Liver (tissue), 9 donors: ENCODE results near the gene SUN2. TPM values are rescaled to one million over a fixed set of nuclear protein-coding genes. Genes with fewer than 3 reads are reported as not detected.

ENCODE experiments used
- DNase-seq: peaks from one replicate; pipeline ENCODE4 v3.0.0-alpha.2; 2017; ENCODE audit warnings: low spot score
- H3K27ac ChIP-seq, 2 donors: one replicate each; pipeline ENCODE4 v1.7.0; 2013; ENCODE audit warnings: inconsistent platforms in 2 of 2, low read length in 2 of 2, control low read depth in 1 of 2, low read depth in 1 of 2, mild to moderate bottlenecking in 1 of 2
- H3K27me3 ChIP-seq, 4 donors: one replicate each; pipeline versions ENCODE4 v1.6.1 to v1.7.0; 2013; ENCODE audit warnings: low read length in 3 of 4, inconsistent platforms in 1 of 4, mild to moderate bottlenecking in 1 of 4, moderate library complexity in 1 of 4; ENCODE audit not compliant: control insufficient read depth in 4 of 4, insufficient read depth in 4 of 4
- H3K36me3 ChIP-seq, 4 donors: one replicate each; pipeline versions ENCODE4 v1.6.1 to v1.7.0; 2013; ENCODE audit warnings: low read length in 3 of 4, mild to moderate bottlenecking in 3 of 4, low read depth in 1 of 4, moderate library complexity in 1 of 4; ENCODE audit not compliant: control insufficient read depth in 4 of 4, insufficient read depth in 3 of 4
- H3K4me1 ChIP-seq, 4 donors: one replicate each; pipeline versions ENCODE4 v1.6.1 to v1.7.0; 2013; ENCODE audit warnings: low read length in 3 of 4, mild to moderate bottlenecking in 3 of 4, moderate library complexity in 1 of 4; ENCODE audit not compliant: control insufficient read depth in 4 of 4, insufficient read depth in 4 of 4
- H3K4me3 ChIP-seq, 3 donors: one replicate each; pipeline versions ENCODE4 v1.6.1 to v1.7.0; 2013; ENCODE audit warnings: low read length in 3 of 3, control low read depth in 1 of 3, low read depth in 1 of 3, mild to moderate bottlenecking in 1 of 3
- H3K9ac ChIP-seq, 2 donors: one replicate each; pipeline ENCODE4 v1.7.0; 2013; ENCODE audit warnings: low read length in 2 of 2, mild to moderate bottlenecking in 2 of 2, moderate library complexity in 2 of 2, control low read depth in 1 of 2, low read depth in 1 of 2
- H3K9me3 ChIP-seq, 4 donors: one replicate each; pipeline versions ENCODE4 v1.6.1 to v1.7.0; 2013; ENCODE audit warnings: low read length in 3 of 4; ENCODE audit not compliant: control insufficient read depth in 4 of 4
- ATF3 ChIP-seq: IDR thresholded peaks from 2 replicates; pipeline ENCODE4 v1.6.1; 2016; ENCODE audit warnings: antibody characterized with exemption
- CTCF ChIP-seq: fragments of 150-350 bp; IDR thresholded peaks from 2 replicates; pipeline ENCODE4 v1.5.1; 2017; ENCODE audit warnings: improper control_type of control experiment, low read depth, low read length; ENCODE audit not compliant: missing input control
- EGR1 ChIP-seq, 2 donors: IDR thresholded peaks; 2 replicates each; pipeline ENCODE4 v1.6.1; 2016 to 2018; ENCODE audit warnings: antibody characterized with exemption in 2 of 2, low read depth in 2 of 2
- FOXA1 ChIP-seq: IDR thresholded peaks from 2 replicates; pipeline ENCODE4 v1.6.1; 2016; ENCODE audit warnings: antibody characterized with exemption
- FOXA2 ChIP-seq: IDR thresholded peaks from 2 replicates; pipeline ENCODE4 v1.6.1; 2016; ENCODE audit warnings: antibody characterized with exemption
- GABPA ChIP-seq, 2 donors: IDR thresholded peaks in 1 of 2; conservative IDR thresholded peaks in 1 of 2; 2 replicates each; pipeline ENCODE4 v1.6.1; 2016; ENCODE audit warnings: antibody characterized with exemption in 2 of 2, mild to moderate bottlenecking in 1 of 2, moderate library complexity in 1 of 2
- HNF4A ChIP-seq, 2 donors: conservative IDR thresholded peaks; 2 replicates each; pipeline ENCODE4 v1.6.1; 2016; ENCODE audit warnings: antibody characterized with exemption in 2 of 2, mild to moderate bottlenecking in 2 of 2
- HNF4G ChIP-seq: IDR thresholded peaks from 2 replicates; pipeline ENCODE4 v1.6.1; 2016; ENCODE audit warnings: antibody characterized with exemption
- JUND ChIP-seq, 2 donors: IDR thresholded peaks; 2 replicates each; pipeline ENCODE4 v1.6.1; 2016; ENCODE audit warnings: antibody characterized with exemption in 2 of 2
- NR2F2 ChIP-seq: IDR thresholded peaks from 2 replicates; pipeline ENCODE4 v1.6.1; 2016; ENCODE audit warnings: antibody characterized with exemption
- RAD21 ChIP-seq, 2 donors: IDR thresholded peaks; 2 replicates each; pipeline ENCODE4 v1.6.1; 2016; ENCODE audit warnings: antibody characterized with exemption in 2 of 2, mild to moderate bottlenecking in 2 of 2
- REST ChIP-seq: IDR thresholded peaks from 2 replicates; pipeline ENCODE4 v1.6.1; 2016; ENCODE audit warnings: antibody characterized with exemption, mild to moderate bottlenecking
- YY1 ChIP-seq: IDR thresholded peaks from 2 replicates; pipeline ENCODE4 v1.6.1; 2016; ENCODE audit warnings: antibody characterized with exemption, mild to moderate bottlenecking
- WGBS: extraction: QIAGEN DNeasy Blood & Tissue Kit; methylation state at CpG from one replicate; pipeline ENCODE4 v1.1.7; 2013; 5-methylcytosine and 5-hydroxymethylcytosine counted together
- polyA plus RNA-seq, 2 donors: library from polyadenylated mRNA; stranded (reverse) in 1 of 2; unstranded in 1 of 2; fragments of 200-250 nt in 1 of 2; fragments of >200 nt in 1 of 2; fragmentation: Nextera tagmentation in 1 of 2; extraction: Ambion mirVana in 1 of 2; gene quantifications; one replicate each; pipeline versions ENCODE4 v1.2.1 to v1.2.3, GENCODE V29; 2013 to 2015
- total RNA-seq, 2 donors: library from RNA; depleted of rRNA; stranded (reverse); fragments of >200 nt; gene quantifications; one replicate each; pipeline ENCODE4 v1.2.3, GENCODE V29; 2014
- TF ChIP-seq, protein P1 (sequence below): IDR thresholded peaks from 2 replicates; pipeline ENCODE4 v1.6.1; 2016; ENCODE audit warnings: antibody characterized with exemption
- TF ChIP-seq, protein P2 (sequence below): IDR thresholded peaks from 2 replicates; pipeline ENCODE4 v1.6.1; 2016; ENCODE audit warnings: antibody characterized with exemption
- donor health status: healthy.
- donor health status: healthy.
- donor health status: healthy.
- donor health status: healthy.
- donor health status: healthy.

SUN2 gene
- total and polyA plus RNA-seq, 4 donors: 13.1 to 170 (median 81.5) TPM

DNA sequence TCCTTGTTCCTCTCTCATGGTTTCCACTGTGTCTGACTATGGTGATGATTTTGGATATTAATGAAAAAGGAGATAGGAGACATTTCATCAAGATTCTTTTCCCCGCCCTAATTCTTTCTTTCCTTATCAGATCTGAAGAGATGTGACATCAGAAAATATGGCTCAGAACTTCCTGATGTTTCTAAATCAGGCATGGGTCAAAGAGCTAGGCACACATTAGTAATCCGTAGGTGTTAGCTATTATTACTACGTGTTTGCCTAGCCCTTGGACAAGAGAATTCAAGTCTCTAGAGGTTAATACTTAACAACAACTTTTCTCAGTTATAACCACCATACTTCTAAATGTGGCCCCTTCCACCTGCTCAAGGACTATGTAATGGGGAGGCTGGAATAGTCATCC is 60.9 kb downstream of the SUN2 start:
- Histone ChIP-seq H3K9ac (no peak overlapping the region), H3K27ac (no peak overlapping the region), H3K36me3 (no peaks in the 10 kb centered on the region), H3K4me1 (peaks cover 8 to 32% (median 27%) of the 10 kb centered on the region in 4 donors), H3K27me3 (no peaks in the 10 kb centered on the region), H3K4me3 (no peak overlapping the region), H3K9me3 (no peaks in the 10 kb centered on the region)
- TF ChIP-seq, protein P1, sequence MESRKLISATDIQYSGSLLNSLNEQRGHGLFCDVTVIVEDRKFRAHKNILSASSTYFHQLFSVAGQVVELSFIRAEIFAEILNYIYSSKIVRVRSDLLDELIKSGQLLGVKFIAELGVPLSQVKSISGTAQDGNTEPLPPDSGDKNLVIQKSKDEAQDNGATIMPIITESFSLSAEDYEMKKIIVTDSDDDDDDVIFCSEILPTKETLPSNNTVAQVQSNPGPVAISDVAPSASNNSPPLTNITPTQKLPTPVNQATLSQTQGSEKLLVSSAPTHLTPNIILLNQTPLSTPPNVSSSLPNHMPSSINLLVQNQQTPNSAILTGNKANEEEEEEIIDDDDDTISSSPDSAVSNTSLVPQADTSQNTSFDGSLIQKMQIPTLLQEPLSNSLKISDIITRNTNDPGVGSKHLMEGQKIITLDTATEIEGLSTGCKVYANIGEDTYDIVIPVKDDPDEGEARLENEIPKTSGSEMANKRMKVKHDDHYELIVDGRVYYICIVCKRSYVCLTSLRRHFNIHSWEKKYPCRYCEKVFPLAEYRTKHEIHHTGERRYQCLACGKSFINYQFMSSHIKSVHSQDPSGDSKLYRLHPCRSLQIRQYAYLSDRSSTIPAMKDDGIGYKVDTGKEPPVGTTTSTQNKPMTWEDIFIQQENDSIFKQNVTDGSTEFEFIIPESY: no peak
- no peak for DNase-seq
- 81% methylated on average over 3 of the region's 3 CpGs for WGBS

GRCh38 chr22:38694049-38694448 is 61.7 kb downstream of the SUN2 start:
- Histone ChIP-seq H3K36me3 (peaks cover 0 to 3% (median under 1%) of the 10 kb centered on the region in 4 donors), H3K27me3 (no peaks in the 10 kb centered on the region), H3K9ac (no peak overlapping the region), H3K4me1 (peaks cover 8 to 23% (median 18%) of the 10 kb centered on the region in 4 donors), H3K27ac (no peak overlapping the region), H3K9me3 (no peaks in the 10 kb centered on the region), H3K4me3 (no peak overlapping the region)
- TF ChIP-seq NR2F2 (no peak), JUND (IDR thresholded peaks at IDR 0.05) (no peak), GABPA (IDR thresholded peaks at IDR 0.05 in 1 of 2, conservative IDR thresholded peaks at IDR 0.05 in 1 of 2) (no peak), FOXA1 (no peak), HNF4G (no peak), RAD21 (IDR thresholded peaks at IDR 0.05) (no peak)
- TF ChIP-seq, protein P1: no peak
- TF ChIP-seq, protein P2, sequence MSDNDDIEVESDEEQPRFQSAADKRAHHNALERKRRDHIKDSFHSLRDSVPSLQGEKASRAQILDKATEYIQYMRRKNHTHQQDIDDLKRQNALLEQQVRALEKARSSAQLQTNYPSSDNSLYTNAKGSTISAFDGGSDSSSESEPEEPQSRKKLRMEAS: no peak
- DNase-seq: no peak
- 83% methylated on average over 2 of the region's 2 CpGs for WGBS

- Histone ChIP-seq H3K27me3 (no peaks in the 10 kb centered on the region), H3K4me1 (no peaks in the 10 kb centered on the region), H3K9me3 (no peaks in the 10 kb centered on the region), H3K4me3 (no peak overlapping the region), H3K9ac (no peak overlapping the region), H3K36me3 (peaks cover 9 to 39% (median 25%) of the 10 kb centered on the region in 4 donors), H3K27ac (no peak overlapping the region)
- WGBS: 78% methylated on average over 1 of the region's 1 CpG
- no peak for DNase-seq
- TF ChIP-seq YY1: no peak
- no peak for TF ChIP-seq NR2F2
- no peak for TF ChIP-seq ATF3
- no peak for TF ChIP-seq GABPA (IDR thresholded peaks at IDR 0.05 in 1 of 2, conservative IDR thresholded peaks at IDR 0.05 in 1 of 2)
- TF ChIP-seq CTCF: no peak
- no peak for TF ChIP-seq RAD21 (IDR thresholded peaks at IDR 0.05)
- TF ChIP-seq EGR1 (IDR thresholded peaks at IDR 0.05; ENCODE audit: low read depth in 2 of 2): no peak
- TF ChIP-seq REST: no peak
- no peak for TF ChIP-seq FOXA2
- no peak for TF ChIP-seq HNF4A (conservative IDR thresholded peaks at IDR 0.05)
- TF ChIP-seq FOXA1: no peak
Observed at GRCh38 chr22:38689651-38690050, 66.1 kb downstream of the SUN2 start.
